ENCODE measurements around the gene MMP14. TPM values are rescaled to one million over a fixed set of nuclear protein-coding genes. Genes with fewer than 3 reads are reported as not detected.

Gene MMP14
- total and polyA plus RNA-seq, 2 of the 13 experiments (the other 11 are each of a cell fraction or from before 2014, with no cell fraction given): 5.2 to 9.8 TPM

DNA sequence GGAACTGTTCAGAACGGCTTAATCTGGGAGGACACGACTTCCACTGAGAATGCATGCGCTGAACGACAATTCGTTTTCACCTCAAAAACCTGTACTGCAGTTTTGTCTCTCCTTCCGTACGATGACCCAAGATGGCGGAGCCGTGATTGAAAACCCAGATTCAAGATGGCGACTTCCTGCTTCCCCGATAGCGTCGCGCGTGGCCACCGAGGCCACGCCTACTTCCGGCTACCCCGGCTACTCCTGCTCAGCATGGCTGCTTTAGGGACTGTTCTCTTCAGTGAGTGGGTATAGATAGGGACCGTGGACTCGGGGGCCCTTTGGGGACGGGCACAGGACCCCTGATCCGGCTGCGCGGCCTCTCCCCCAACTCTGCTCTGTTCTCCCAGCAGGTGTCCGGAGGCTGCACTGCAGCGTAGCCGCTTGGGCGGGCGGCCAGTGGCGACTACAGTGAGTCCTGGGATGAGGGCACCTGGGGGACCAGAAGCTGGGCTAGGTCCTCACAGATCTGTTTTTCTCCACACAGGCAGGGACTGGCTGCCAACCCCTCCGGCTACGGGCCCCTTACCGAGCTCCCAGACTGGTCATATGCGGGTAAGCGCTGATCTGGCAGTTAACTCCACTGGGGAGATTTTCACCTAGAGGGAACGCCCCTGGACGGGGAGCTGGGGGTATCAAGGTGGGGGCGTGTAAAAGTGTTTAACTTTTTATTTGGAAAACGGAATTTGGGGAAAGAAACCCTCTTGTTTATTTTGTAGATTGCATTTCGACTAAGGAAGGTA, 6.5 kb upstream of the MMP14 start, which contains the start of gene MRPL52 (continued):
- no peak for TF ChIP-seq NR2F1 (CRISPR knock-in tag; IDR thresholded peaks at IDR 0.05)
- TF ChIP-seq ZFAT (CRISPR knock-in tag; conservative IDR thresholded peaks at IDR 0.05): no peak
- TF ChIP-seq, protein P1, sequence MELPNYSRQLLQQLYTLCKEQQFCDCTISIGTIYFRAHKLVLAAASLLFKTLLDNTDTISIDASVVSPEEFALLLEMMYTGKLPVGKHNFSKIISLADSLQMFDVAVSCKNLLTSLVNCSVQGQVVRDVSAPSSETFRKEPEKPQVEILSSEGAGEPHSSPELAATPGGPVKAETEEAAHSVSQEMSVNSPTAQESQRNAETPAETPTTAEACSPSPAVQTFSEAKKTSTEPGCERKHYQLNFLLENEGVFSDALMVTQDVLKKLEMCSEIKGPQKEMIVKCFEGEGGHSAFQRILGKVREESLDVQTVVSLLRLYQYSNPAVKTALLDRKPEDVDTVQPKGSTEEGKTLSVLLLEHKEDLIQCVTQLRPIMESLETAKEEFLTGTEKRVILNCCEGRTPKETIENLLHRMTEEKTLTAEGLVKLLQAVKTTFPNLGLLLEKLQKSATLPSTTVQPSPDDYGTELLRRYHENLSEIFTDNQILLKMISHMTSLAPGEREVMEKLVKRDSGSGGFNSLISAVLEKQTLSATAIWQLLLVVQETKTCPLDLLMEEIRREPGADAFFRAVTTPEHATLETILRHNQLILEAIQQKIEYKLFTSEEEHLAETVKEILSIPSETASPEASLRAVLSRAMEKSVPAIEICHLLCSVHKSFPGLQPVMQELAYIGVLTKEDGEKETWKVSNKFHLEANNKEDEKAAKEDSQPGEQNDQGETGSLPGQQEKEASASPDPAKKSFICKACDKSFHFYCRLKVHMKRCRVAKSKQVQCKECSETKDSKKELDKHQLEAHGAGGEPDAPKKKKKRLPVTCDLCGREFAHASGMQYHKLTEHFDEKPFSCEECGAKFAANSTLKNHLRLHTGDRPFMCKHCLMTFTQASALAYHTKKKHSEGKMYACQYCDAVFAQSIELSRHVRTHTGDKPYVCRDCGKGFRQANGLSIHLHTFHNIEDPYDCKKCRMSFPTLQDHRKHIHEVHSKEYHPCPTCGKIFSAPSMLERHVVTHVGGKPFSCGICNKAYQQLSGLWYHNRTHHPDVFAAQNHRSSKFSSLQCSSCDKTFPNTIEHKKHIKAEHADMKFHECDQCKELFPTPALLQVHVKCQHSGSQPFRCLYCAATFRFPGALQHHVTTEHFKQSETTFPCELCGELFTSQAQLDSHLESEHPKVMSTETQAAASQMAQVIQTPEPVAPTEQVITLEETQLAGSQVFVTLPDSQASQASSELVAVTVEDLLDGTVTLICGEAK (IDR thresholded peaks at IDR 0.05): no peak
- TF ChIP-seq, protein P1 (CRISPR knock-in tag; IDR thresholded peaks at IDR 0.05): peak; percentile 56
- no peak for TF ChIP-seq ZNF484 (CRISPR knock-in tag; IDR thresholded peaks at IDR 0.05; ENCODE audit: borderline replicate concordance, low read depth)
- TF ChIP-seq CREM (IDR thresholded peaks at IDR 0.05): peak; percentile 95
- TF ChIP-seq CREM (CRISPR knock-in tag; IDR thresholded peaks at IDR 0.05): no peak
- peak; percentile 88; the same call in 1 of the 2 replicates for TF ChIP-seq SSRP1 (CRISPR knock-in tag; IDR thresholded peaks at IDR 0.05)
- TF ChIP-seq ZNF883 (CRISPR knock-in tag; IDR thresholded peaks at IDR 0.05; ENCODE audit: not compliant biosample characterization): peak; percentile 94
- TF ChIP-seq, protein P2, sequence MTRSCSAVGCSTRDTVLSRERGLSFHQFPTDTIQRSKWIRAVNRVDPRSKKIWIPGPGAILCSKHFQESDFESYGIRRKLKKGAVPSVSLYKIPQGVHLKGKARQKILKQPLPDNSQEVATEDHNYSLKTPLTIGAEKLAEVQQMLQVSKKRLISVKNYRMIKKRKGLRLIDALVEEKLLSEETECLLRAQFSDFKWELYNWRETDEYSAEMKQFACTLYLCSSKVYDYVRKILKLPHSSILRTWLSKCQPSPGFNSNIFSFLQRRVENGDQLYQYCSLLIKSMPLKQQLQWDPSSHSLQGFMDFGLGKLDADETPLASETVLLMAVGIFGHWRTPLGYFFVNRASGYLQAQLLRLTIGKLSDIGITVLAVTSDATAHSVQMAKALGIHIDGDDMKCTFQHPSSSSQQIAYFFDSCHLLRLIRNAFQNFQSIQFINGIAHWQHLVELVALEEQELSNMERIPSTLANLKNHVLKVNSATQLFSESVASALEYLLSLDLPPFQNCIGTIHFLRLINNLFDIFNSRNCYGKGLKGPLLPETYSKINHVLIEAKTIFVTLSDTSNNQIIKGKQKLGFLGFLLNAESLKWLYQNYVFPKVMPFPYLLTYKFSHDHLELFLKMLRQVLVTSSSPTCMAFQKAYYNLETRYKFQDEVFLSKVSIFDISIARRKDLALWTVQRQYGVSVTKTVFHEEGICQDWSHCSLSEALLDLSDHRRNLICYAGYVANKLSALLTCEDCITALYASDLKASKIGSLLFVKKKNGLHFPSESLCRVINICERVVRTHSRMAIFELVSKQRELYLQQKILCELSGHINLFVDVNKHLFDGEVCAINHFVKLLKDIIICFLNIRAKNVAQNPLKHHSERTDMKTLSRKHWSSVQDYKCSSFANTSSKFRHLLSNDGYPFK (CRISPR knock-in tag; IDR thresholded peaks at IDR 0.05; ENCODE audit: borderline replicate concordance): peak; percentile 96
- TF ChIP-seq, protein P3, sequence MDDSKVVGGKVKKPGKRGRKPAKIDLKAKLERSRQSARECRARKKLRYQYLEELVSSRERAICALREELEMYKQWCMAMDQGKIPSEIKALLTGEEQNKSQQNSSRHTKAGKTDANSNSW (CRISPR knock-in tag; IDR thresholded peaks at IDR 0.05; ENCODE audit: borderline replicate concordance): no peak; the same call in 1 of the 2 replicates
- TF ChIP-seq, protein P4, sequence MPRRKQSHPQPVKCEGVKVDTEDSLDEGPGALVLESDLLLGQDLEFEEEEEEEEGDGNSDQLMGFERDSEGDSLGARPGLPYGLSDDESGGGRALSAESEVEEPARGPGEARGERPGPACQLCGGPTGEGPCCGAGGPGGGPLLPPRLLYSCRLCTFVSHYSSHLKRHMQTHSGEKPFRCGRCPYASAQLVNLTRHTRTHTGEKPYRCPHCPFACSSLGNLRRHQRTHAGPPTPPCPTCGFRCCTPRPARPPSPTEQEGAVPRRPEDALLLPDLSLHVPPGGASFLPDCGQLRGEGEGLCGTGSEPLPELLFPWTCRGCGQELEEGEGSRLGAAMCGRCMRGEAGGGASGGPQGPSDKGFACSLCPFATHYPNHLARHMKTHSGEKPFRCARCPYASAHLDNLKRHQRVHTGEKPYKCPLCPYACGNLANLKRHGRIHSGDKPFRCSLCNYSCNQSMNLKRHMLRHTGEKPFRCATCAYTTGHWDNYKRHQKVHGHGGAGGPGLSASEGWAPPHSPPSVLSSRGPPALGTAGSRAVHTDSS (CRISPR knock-in tag; conservative IDR thresholded peaks at IDR 0.05): 0 out of 2 replicates have a peak, but pooled peaks have one; percentile 55
